Tracheal epithelial cell (primary cell): Measurements from ENCODE around the gene KLHL18. TPM values are rescaled to one million over a fixed set of nuclear protein-coding genes. Genes with fewer than 3 reads are reported as not detected.

Source experiments
- total RNA-seq: library from RNA; depleted of rRNA; stranded (reverse); fragments of >200 nt; gene quantifications from 2 replicates; pipeline ENCODE4 v1.2.1, GENCODE V29; 2014

KLHL18 gene
- total RNA-seq, result 17.9 and 27.2 TPM in 2 replicates

GRCh38 chr3:47282424-47283192 is at the start of gene KLHL18, which contains the start of gene KIF9:
Gene KLHL18 (plus strand): TSS chr3:47282944. CDS start chr3:47282966, 22 bp downstream.
Gene KIF9 (minus strand): TSS chr3:47282799. CDS start chr3:47277374, 5,425 bp downstream.

GRCh38 chr3:47380601-47381316 is 98.0 kb downstream of the KLHL18 start, which contains the start of gene PTPN23:
Gene PTPN23 (plus strand): TSS chr3:47381021. CDS start chr3:47381097, 76 bp downstream.

Other genes starting within 250 kb of the KLHL18 start
- 22.7 and 24.1 TPM in 2 replicates for gene SETD2, start 118.8 kb upstream of the KLHL18 start, total RNA-seq
- gene KIF9, start 145 bp upstream of the KLHL18 start, total RNA-seq, result 1.3 and 6.0 TPM in 2 replicates
- 14.9 and 16.8 TPM in 2 replicates for gene PTPN23, start 98.1 kb downstream of the KLHL18 start, total RNA-seq
- 78.9 and 81.2 TPM in 2 replicates for gene SCAP, start 193.0 kb downstream of the KLHL18 start, total RNA-seq
- gene ELP6, start 230.8 kb downstream of the KLHL18 start, total RNA-seq, result 13.4 and 15.2 TPM in 2 replicates